Ascending aorta (tissue), 2 donors: Measurements from ENCODE around the gene LETM1. TPM values are rescaled to one million over a fixed set of nuclear protein-coding genes. Genes with fewer than 3 reads are reported as not detected.

Experiments
- DNase-seq, 2 donors: peaks; one replicate each; pipeline ENCODE4 v3.0.0-alpha.2; 2019; ENCODE audit warnings: low spot score in 2 of 2
- H3K27ac ChIP-seq, 2 donors: fragments of 200-600 bp; sonication (generic); one replicate each; pipeline ENCODE4 v1.5.1; 2016 to 2017; ENCODE audit warnings: mild to moderate bottlenecking in 1 of 2
- H3K27me3 ChIP-seq: fragments of 200-600 bp; sonication (generic); one replicate; pipeline ENCODE4 v1.5.1; 2017
- H3K36me3 ChIP-seq, 2 donors: fragments of 200-600 bp; sonication (generic); one replicate each; pipeline ENCODE4 v1.5.1; 2016
- H3K4me1 ChIP-seq, 2 donors: fragments of 200-600 bp; sonication (generic); one replicate each; pipeline ENCODE4 v1.5.1; 2016 to 2017; ENCODE audit warnings: mild to moderate bottlenecking in 1 of 2
- H3K4me3 ChIP-seq, 2 donors: fragments of 200-600 bp; sonication (generic); one replicate each; pipeline ENCODE4 v1.5.1; 2016 to 2017; ENCODE audit warnings: mild to moderate bottlenecking in 1 of 2
- H3K9me3 ChIP-seq, 2 donors: fragments of 200-600 bp; sonication (generic); one replicate each; pipeline ENCODE4 v1.5.1; 2016
- CTCF ChIP-seq, 3 experiments: fragments of 200-600 bp in 2 of 3; fragments of 450-650 bp in 1 of 3; sonication (generic) in 2 of 3; IDR thresholded peaks; one replicate each; pipeline ENCODE4 v1.5.1; 2016 to 2019; ENCODE audit warnings: antibody characterized with exemption in 3 of 3, mild to moderate bottlenecking in 1 of 3, moderate library complexity in 1 of 3
- intact Hi-C: fragments of 100-400 bp; cut with DNase I; formaldehyde crosslinking; loops from one replicate; pipeline ENCODE4 v1.15.1; 2023
- total RNA-seq: library from RNA; depleted of rRNA; stranded (reverse); fragments of >200 nt; gene quantifications from one replicate; pipeline ENCODE4 v1.1.0, GENCODE V29; 2016

The LETM1 gene
- total RNA-seq, 1 donor from 2014 or later = 37.7 TPM

DNA sequence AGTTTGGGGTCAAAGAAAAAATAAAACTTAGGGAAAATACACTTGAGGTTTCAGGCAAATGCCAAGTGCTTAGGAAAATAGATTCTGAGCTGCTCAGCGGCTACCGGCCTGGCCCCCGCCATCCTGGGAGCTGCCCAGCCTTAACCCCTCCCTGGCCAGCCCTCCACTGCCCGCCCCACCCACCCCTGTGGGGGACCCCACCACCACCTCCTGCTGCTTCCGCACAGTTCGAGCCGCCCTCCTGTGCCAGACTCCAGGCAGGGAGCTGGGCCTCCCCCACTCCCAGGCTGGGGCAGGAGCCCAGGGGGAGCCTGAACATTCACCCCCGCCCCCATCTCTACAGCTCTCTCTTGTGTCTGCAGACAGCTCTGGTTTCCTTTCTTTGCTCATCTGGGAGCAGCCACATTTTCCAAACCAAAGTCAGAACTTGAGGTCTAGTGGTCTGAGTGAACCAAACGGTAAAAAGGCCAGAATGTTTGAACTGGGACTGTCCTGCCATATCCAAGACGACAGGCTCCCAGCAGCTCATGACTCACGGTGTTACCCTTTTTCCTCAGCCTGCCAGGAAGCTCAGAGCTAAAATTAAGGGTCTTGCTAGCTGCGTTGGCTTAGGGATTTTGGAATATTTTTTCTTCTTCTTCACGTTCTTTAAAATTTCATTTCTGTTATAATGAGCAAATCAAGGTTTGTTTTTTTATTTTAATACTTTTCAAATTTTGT lies 67.5 kb downstream of the LETM1 start:
- TF ChIP-seq CTCF (IDR thresholded peaks at IDR 0.05) = no peak
- H3K27me3 ChIP-seq = no peaks in the 10 kb centered on the region
- H3K27ac ChIP-seq = no peak overlapping the region
- DNase-seq = no peak
- no peaks in the 10 kb centered on the region for H3K4me1 ChIP-seq
- H3K9me3 ChIP-seq = no peaks in the 10 kb centered on the region
- no peak overlapping the region for H3K4me3 ChIP-seq
- intact Hi-C loops = no loop called here
- H3K36me3 ChIP-seq = no peaks in the 10 kb centered on the region

DNA sequence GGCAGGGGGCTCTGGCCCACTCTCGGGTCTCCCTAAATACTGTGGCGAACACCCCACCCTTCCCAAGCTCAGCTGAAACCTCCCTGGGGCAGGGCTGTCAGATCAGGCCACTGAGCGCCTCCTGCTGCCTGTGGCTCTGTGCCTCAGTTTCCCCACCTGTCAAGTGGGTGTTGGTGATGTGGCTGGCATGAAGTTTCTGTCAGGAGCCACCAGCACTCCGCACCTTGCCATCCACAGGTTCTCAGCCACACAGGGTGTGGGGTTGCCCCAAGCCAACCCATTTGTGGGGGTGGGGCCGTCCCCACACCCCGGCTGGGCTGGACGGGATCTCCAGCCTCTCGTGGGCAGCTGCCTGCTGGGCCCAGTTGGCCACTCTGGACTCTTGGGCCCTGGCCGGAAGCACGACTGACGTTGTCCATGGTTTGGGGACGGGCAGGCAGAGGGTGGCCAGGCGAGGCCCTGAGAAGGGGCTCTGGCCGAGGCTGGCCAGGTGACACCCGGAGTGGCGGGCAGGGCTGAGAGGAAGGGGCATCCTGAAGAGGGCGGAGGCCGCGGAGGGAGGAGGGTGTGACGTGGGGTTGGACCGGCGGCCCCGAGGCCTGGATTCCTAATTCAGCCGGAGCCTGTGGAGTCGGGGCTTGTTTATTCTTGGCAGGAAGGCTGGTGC lies 68.4 kb downstream of the LETM1 start:
- Histone ChIP-seq H3K4me1 (no peaks in the 10 kb centered on the region), H3K4me3 (no peak overlapping the region), H3K9me3 (no peaks in the 10 kb centered on the region), H3K27me3 (no peaks in the 10 kb centered on the region), H3K27ac (no peak overlapping the region), H3K36me3 (no peaks in the 10 kb centered on the region)
- intact Hi-C loops = no loop called here
- DNase-seq = no peak
- TF ChIP-seq CTCF (IDR thresholded peaks at IDR 0.05) = no peak

DNA sequence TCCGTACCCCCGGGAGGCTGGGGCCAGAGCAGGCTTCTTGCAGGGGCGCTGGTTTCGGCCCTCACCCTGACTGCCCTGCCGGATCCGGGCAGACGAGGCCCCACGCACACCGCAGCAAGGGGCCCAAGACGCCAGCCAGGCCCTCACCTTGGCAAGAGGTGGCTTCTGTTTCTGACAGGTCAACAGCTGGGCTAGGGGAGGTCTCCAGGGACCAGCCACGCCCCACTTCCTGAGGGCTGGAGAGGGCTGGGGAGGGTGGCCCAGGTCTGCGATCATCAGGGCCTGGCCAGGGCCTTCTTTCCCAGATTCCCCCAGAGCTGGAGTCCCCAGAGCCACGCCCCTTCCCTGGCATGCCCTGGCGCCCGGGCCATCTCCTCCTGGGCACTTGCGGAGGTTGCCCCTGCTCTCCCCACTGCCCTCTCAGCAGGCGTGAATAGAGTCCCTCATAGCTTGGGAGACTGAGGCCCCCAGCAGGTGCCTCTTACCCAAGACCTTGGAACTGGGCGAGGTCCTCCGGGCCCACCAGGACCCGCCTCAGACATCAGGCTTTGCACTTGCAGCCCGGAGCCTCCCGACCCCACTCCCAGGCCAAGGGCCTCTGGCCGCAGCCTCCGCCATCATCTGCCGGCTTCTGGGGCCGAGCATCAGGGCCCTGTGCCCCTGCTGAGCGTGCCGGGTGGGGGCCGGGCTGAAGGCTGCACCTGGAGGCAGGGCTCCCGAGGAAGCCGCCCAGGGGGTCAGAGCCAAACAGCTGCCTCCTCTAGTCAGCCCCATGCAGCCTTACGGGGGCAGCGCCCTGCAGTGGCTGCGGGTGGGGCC lies 69.2 kb downstream of the LETM1 start:
- Histone ChIP-seq H3K27me3 (no peaks in the 10 kb centered on the region), H3K27ac (no peak overlapping the region), H3K4me3 (no peak overlapping the region), H3K4me1 (no peaks in the 10 kb centered on the region), H3K9me3 (no peaks in the 10 kb centered on the region), H3K36me3 (no peaks in the 10 kb centered on the region)
- intact Hi-C loops = no loop called here
- TF ChIP-seq CTCF (IDR thresholded peaks at IDR 0.05) = no peak
- no peak for DNase-seq

DNA sequence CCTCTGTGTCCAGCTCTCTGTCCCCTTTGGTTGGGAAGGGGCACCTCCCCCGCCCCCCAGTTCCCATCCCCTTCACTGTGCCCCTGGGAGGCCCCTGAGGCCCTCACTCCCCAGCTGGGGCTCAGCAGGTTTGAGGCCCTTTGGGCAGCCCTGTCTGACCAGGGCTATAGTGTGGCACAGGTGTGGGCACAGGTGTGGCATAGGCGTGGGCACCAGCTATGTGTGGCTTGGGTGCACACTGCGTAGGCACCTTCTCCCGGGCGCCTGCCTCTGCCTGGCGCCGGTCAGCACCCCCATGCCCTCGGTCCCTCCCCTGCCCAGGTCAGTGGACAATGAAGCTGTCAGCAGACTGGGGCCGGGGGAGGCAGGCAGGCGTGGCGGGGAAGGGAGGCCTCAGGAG lies 70.4 kb downstream of the LETM1 start:
- H3K4me1 ChIP-seq = no peaks in the 10 kb centered on the region
- no peaks in the 10 kb centered on the region for H3K9me3 ChIP-seq
- no peak overlapping the region for H3K4me3 ChIP-seq
- H3K27ac ChIP-seq = no peak overlapping the region
- intact Hi-C loops = no loop called here
- no peaks in the 10 kb centered on the region for H3K27me3 ChIP-seq
- TF ChIP-seq CTCF (IDR thresholded peaks at IDR 0.05) = no peak
- H3K36me3 ChIP-seq = no peaks in the 10 kb centered on the region
- DNase-seq = no peak

GRCh38 chr4:1784789-1785591 lies 71.0 kb downstream of the LETM1 start:
- H3K9me3 ChIP-seq = no peaks in the 10 kb centered on the region
- no peaks in the 10 kb centered on the region for H3K27me3 ChIP-seq
- H3K4me1 ChIP-seq = no peaks in the 10 kb centered on the region
- intact Hi-C loops = no loop called here
- DNase-seq = no peak
- H3K27ac ChIP-seq = no peak overlapping the region
- H3K36me3 ChIP-seq = no peaks in the 10 kb centered on the region
- H3K4me3 ChIP-seq = no peak overlapping the region
- no peak for TF ChIP-seq CTCF (IDR thresholded peaks at IDR 0.05)
